GM18907 (cell line): Measurements from ENCODE around the gene TBC1D2B.

Experiments used
- ATAC-seq: cut with Tn5 transposase; IDR thresholded peaks from one replicate; pipeline ENCODE4 v1.9.1; 2021; ENCODE audit warnings: mild to moderate bottlenecking, moderate library complexity; ENCODE audit not compliant: unreplicated experiment

The TBC1D2B gene

GRCh38 chr15:78098131-78098755, 20.7 kb upstream of the TBC1D2B start:
- ATAC-seq, result no peak

GRCh38 chr15:78097667-78098066, 20.2 kb upstream of the TBC1D2B start:
- no peak for ATAC-seq

GRCh38 chr15:78093242-78094020, 15.9 kb upstream of the TBC1D2B start:
- ATAC-seq, result no peak

- ATAC-seq, result no peak
Observed at GRCh38 chr15:78092261-78093041, 14.9 kb upstream of the TBC1D2B start, which contains the start of gene SH2D7. SH2D7 (plus strand) TSS chr15:78092561; CDS start chr15:78092585, 24 bp downstream.

GRCh38 chr15:78090422-78091063, 13.0 kb upstream of the TBC1D2B start:
- ATAC-seq, result no peak

GRCh38 chr15:78088773-78089080, 11.2 kb upstream of the TBC1D2B start:
- no peak for ATAC-seq

- peak; percentile 59 for ATAC-seq
Observed at GRCh38 chr15:78087951-78088772, 10.7 kb upstream of the TBC1D2B start.

- no peak for ATAC-seq
Observed at GRCh38 chr15:78085928-78086327, 8.4 kb upstream of the TBC1D2B start.

GRCh38 chr15:78084449-78084750, 6.9 kb upstream of the TBC1D2B start:
- no peak for ATAC-seq

- peak; percentile 46 for ATAC-seq
Observed at GRCh38 chr15:78083687-78084448, 6.4 kb upstream of the TBC1D2B start.

- ATAC-seq, result no peak
Observed at GRCh38 chr15:78083186-78083585, 5.7 kb upstream of the TBC1D2B start.

- no peak for ATAC-seq
Observed at GRCh38 chr15:78082743-78083110, 5.2 kb upstream of the TBC1D2B start.

GRCh38 chr15:78082106-78082742, 4.7 kb upstream of the TBC1D2B start:
- no peak for ATAC-seq

GRCh38 chr15:78080088-78080460, 2.6 kb upstream of the TBC1D2B start:
- ATAC-seq, result no peak

GRCh38 chr15:78079298-78080087, 2.0 kb upstream of the TBC1D2B start:
- ATAC-seq, result no peak

- ATAC-seq, result peak; percentile 3
Observed at GRCh38 chr15:78077871-78078210, 330 bp upstream of the TBC1D2B start.

- ATAC-seq, result peak; percentile 16
Observed at GRCh38 chr15:78076231-78077052, 1.1 kb downstream of the TBC1D2B start.
